Activated CD8-positive, alpha-beta memory T cell treated with anti-CD3 and anti-CD28 coated beads, Interleukin-2, amount 50 U/mL, for 4 hours (primary cell): ENCODE data around the gene SYNPR.

Experiments
- DNase-seq: peaks from one replicate; pipeline ENCODE4 v3.0.0-alpha.2; 2020

The SYNPR gene

GRCh38 chr3:63387568-63387967 lies 109.5 kb downstream of the SYNPR start:
- no peak for DNase-seq

- no peak for DNase-seq
Measured at GRCh38 chr3:63390710-63391230, 112.7 kb downstream of the SYNPR start.

GRCh38 chr3:63395960-63396359 lies 117.9 kb downstream of the SYNPR start:
- no peak for DNase-seq

GRCh38 chr3:63400246-63400860 lies 122.2 kb downstream of the SYNPR start:
- no peak for DNase-seq

- DNase-seq: no peak
Measured at GRCh38 chr3:63405882-63406281, 127.8 kb downstream of the SYNPR start.

- DNase-seq: no peak
Measured at GRCh38 chr3:63413523-63413922, 135.4 kb downstream of the SYNPR start.

- no peak for DNase-seq
Measured at GRCh38 chr3:63414607-63415006, 136.5 kb downstream of the SYNPR start.

- DNase-seq: no peak
Measured at GRCh38 chr3:63429905-63430304, 151.8 kb downstream of the SYNPR start.

- no peak for DNase-seq
Measured at GRCh38 chr3:63430875-63431274, 152.8 kb downstream of the SYNPR start.

- no peak for DNase-seq
Measured at GRCh38 chr3:63437858-63438257, 159.8 kb downstream of the SYNPR start.

GRCh38 chr3:63438826-63439371 lies 160.8 kb downstream of the SYNPR start:
- DNase-seq: no peak

GRCh38 chr3:63441262-63441661 lies 163.2 kb downstream of the SYNPR start:
- no peak for DNase-seq

- no peak for DNase-seq
Measured at GRCh38 chr3:63442918-63443317, 164.8 kb downstream of the SYNPR start.

GRCh38 chr3:63450023-63450422 lies 171.9 kb downstream of the SYNPR start:
- no peak for DNase-seq

- no peak for DNase-seq
Measured at GRCh38 chr3:63450634-63451363, 172.7 kb downstream of the SYNPR start.

- DNase-seq: no peak
Measured at GRCh38 chr3:63456901-63457300, 178.8 kb downstream of the SYNPR start.

- no peak for DNase-seq
Measured at GRCh38 chr3:63458405-63458804, 180.3 kb downstream of the SYNPR start.

- no peak for DNase-seq
Measured at GRCh38 chr3:63462732-63463131, 184.6 kb downstream of the SYNPR start.

GRCh38 chr3:63467392-63467791 lies 189.3 kb downstream of the SYNPR start:
- DNase-seq: no peak

- DNase-seq: no peak
Measured at GRCh38 chr3:63470745-63471144, 192.6 kb downstream of the SYNPR start.

- DNase-seq: no peak
Measured at GRCh38 chr3:63471781-63472180, 193.7 kb downstream of the SYNPR start.

GRCh38 chr3:63473641-63474166 lies 195.6 kb downstream of the SYNPR start:
- no peak for DNase-seq

- no peak for DNase-seq
Measured at GRCh38 chr3:63474828-63475518, 196.9 kb downstream of the SYNPR start.
